ENCODE measurements around the gene ERP44. TPM values are rescaled to one million over a fixed set of nuclear protein-coding genes. Genes with fewer than 3 reads are reported as not detected.

ERP44 gene
- total and polyA plus RNA-seq, 2 donors (not counting 3 experiments of a cell fraction or from before 2014, with no cell fraction given): 9.9 to 21.4 TPM

- TF ChIP-seq GATA2 (IDR thresholded peaks at IDR 0.05; ENCODE audit: insufficient read depth, insufficient read length, low read depth, low read length): no peak
- no peak for TF ChIP-seq CTCF (IDR thresholded peaks at IDR 0.05; ENCODE audit: extremely low read depth in 1 of 2, insufficient read depth in 1 of 2, low read depth in 1 of 2, low read length in 2 of 2)
- TF ChIP-seq POLR2AphosphoS5 (IDR thresholded peaks at IDR 0.05; ENCODE audit: insufficient read depth, low read depth, low read length): no peak
- no peak for TF ChIP-seq EZH2 (IDR thresholded peaks at IDR 0.05; ENCODE audit: borderline replicate concordance, low read depth, low read length, severe bottlenecking)
- no peak for TF ChIP-seq POLR2A (IDR thresholded peaks at IDR 0.05; ENCODE audit: low read depth, low read length)
- TF ChIP-seq JUN (IDR thresholded peaks at IDR 0.05; ENCODE audit: borderline replicate concordance, insufficient read depth, insufficient read length, low read depth): no peak
- no peak for TF ChIP-seq FOS (IDR thresholded peaks at IDR 0.05; ENCODE audit: borderline replicate concordance, insufficient read depth, low read length)
- no peak for TF ChIP-seq MYC (IDR thresholded peaks at IDR 0.05; ENCODE audit: low read depth, low read length)
- no peak for TF ChIP-seq MAX (IDR thresholded peaks at IDR 0.05; ENCODE audit: insufficient read depth, insufficient read length)
- dilution Hi-C loops (cut with MboI; ENCODE audit: extremely low pct_ligation_motif_present, low sequenced_read_pairs): no loop called here
- no peaks in the 10 kb centered on the region for H3K27me3 ChIP-seq (ENCODE audit: control insufficient read depth in 2 of 2, insufficient read depth in 2 of 2, low read length in 2 of 2)
- no peaks in the 10 kb centered on the region for H3K36me3 ChIP-seq (ENCODE audit: control insufficient read depth in 2 of 2, extremely low read depth in 1 of 2, insufficient read depth in 2 of 2, low read length in 2 of 2)
- no peak overlapping the region for H3K27ac ChIP-seq (ENCODE audit: insufficient read depth, low read depth, low read length)
- no peaks in the 10 kb centered on the region for H3K9me3 ChIP-seq (replicated peaks; ENCODE audit: control insufficient read depth, insufficient read depth, low read length)
- FAIRE-seq (no peak), DNase-seq (ENCODE audit: low read depth, low spot score) (no peak)
- H3K9me1 ChIP-seq (replicated peaks; ENCODE audit: control insufficient read depth, extremely low read depth, insufficient read depth, low read length): no peaks in the 10 kb centered on the region
- H3K4me3 ChIP-seq (replicated peaks in 1 of 3; ENCODE audit: insufficient read depth in 1 of 3, low read depth in 1 of 3, low read length in 3 of 3): no peak overlapping the region
- no peaks in the 10 kb centered on the region for H3K79me2 ChIP-seq (ENCODE audit: control insufficient read depth, insufficient read depth, low read length)
- H3K4me2 ChIP-seq (ENCODE audit: insufficient read depth, low read length): no peak overlapping the region
- BruUV-seq (replicated peaks): no TSS peak
- intact Hi-C loops (cut with micrococcal nuclease): no loop called here
- H3K4me1 ChIP-seq (ENCODE audit: control insufficient read depth, extremely low read depth, insufficient read depth, low read length): no peaks in the 10 kb centered on the region
- POLR2A ChIA-PET: no interaction called here
- CTCF ChIA-PET: interaction anchor here (1.0 to 1.5 kb wide), 4 partner anchors 31 to 768 kb away, joined by 3 to 5 read pairs (median 3); no protein-coding TSS in a partner anchor
- H3K9ac ChIP-seq (replicated peaks; ENCODE audit: extremely low read depth, insufficient read depth, low read length): no peak overlapping the region
- H2AFZ ChIP-seq (ENCODE audit: low read depth, low read length): no peak overlapping the region
- H4K20me1 ChIP-seq (replicated peaks; ENCODE audit: control insufficient read depth, extremely low read depth, insufficient read depth, low read length): no peaks in the 10 kb centered on the region
These were observed 120.6 kb downstream of the ERP44 start for GRCh38 chr9:99978221-99978620.

Measured in endothelial cell of umbilical vein (primary cell).